ENCODE measurements around the gene PTK7. TPM values are rescaled to one million over a fixed set of nuclear protein-coding genes. Genes with fewer than 3 reads are reported as not detected.

The PTK7 gene
- total RNA-seq, 1 experiment from 2014 or later = 165 TPM

GRCh38 chr6:43076464-43077332 is 584 bp downstream of the PTK7 start (continued):
- TF ChIP-seq HMGXB4 (CRISPR knock-in tag; IDR thresholded peaks at IDR 0.05) (0 out of 2 replicates have a peak, but pooled peaks have one; percentile 39), ZBTB43 (CRISPR knock-in tag; IDR thresholded peaks at IDR 0.05) (peak; percentile 63; the same call in 1 of the 2 replicates), TCF7 (CRISPR knock-in tag; IDR thresholded peaks at IDR 0.05; ENCODE audit: low read depth) (0 out of 2 replicates have a peak, but pooled peaks have one; percentile 39), SP1 (CRISPR knock-in tag; conservative IDR thresholded peaks at IDR 0.05) (peak; percentile 49), TP53 (CRISPR knock-in tag; IDR thresholded peaks at IDR 0.05) (0 out of 2 replicates have a peak, but pooled peaks have one; percentile 13), MLX (CRISPR knock-in tag; IDR thresholded peaks at IDR 0.05) (no peak)
- TF ChIP-seq, protein P1, sequence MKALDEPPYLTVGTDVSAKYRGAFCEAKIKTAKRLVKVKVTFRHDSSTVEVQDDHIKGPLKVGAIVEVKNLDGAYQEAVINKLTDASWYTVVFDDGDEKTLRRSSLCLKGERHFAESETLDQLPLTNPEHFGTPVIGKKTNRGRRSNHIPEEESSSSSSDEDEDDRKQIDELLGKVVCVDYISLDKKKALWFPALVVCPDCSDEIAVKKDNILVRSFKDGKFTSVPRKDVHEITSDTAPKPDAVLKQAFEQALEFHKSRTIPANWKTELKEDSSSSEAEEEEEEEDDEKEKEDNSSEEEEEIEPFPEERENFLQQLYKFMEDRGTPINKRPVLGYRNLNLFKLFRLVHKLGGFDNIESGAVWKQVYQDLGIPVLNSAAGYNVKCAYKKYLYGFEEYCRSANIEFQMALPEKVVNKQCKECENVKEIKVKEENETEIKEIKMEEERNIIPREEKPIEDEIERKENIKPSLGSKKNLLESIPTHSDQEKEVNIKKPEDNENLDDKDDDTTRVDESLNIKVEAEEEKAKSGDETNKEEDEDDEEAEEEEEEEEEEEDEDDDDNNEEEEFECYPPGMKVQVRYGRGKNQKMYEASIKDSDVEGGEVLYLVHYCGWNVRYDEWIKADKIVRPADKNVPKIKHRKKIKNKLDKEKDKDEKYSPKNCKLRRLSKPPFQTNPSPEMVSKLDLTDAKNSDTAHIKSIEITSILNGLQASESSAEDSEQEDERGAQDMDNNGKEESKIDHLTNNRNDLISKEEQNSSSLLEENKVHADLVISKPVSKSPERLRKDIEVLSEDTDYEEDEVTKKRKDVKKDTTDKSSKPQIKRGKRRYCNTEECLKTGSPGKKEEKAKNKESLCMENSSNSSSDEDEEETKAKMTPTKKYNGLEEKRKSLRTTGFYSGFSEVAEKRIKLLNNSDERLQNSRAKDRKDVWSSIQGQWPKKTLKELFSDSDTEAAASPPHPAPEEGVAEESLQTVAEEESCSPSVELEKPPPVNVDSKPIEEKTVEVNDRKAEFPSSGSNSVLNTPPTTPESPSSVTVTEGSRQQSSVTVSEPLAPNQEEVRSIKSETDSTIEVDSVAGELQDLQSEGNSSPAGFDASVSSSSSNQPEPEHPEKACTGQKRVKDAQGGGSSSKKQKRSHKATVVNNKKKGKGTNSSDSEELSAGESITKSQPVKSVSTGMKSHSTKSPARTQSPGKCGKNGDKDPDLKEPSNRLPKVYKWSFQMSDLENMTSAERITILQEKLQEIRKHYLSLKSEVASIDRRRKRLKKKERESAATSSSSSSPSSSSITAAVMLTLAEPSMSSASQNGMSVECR (CRISPR knock-in tag; IDR thresholded peaks at IDR 0.05; ENCODE audit: borderline replicate concordance) = peak; percentile 81

GRCh38 chr6:43077333-43077809 is 1.3 kb downstream of the PTK7 start:
- Mint-ChIP-seq H3K4me1 (peaks cover 30% of the 10 kb centered on the region), H3K9me3 (no peaks in the 10 kb centered on the region), H3K4me3 (peak overlapping the region; percentile 84), H3K27ac (peak overlapping the region; percentile 69), H3K27me3 (ENCODE audit: low read depth) (no peaks in the 10 kb centered on the region), H3K36me3 (no peaks in the 10 kb centered on the region)
- DNase-seq (ENCODE audit: low spot score) (no peak), ATAC-seq (no peak)
- POLR2A ChIA-PET = interaction anchor here (1.2 to 2.6 kb wide), 7 partner anchors 11 to 66 kb away, joined by 3 to 10 read pairs (median 8); partner anchors contain the start of genes KLC4, KLHDC3, MEA1 and MRPL2
- CTCF ChIA-PET = interaction anchor here (0.5 to 3.2 kb wide), 13 partner anchors 11 to 93 kb away, joined by 3 to 50 read pairs (median 4); partner anchors contain the start of genes CUL7, KLC4, MEA1 and MRPL2
- TF ChIP-seq ZBTB43 (CRISPR knock-in tag; IDR thresholded peaks at IDR 0.05) = no peak
- TF ChIP-seq USF1 (CRISPR knock-in tag; IDR thresholded peaks at IDR 0.05) = peak; percentile 22; the same call in 1 of the 2 replicates

All from WTC11 (cell line).